Activated CD4-positive, alpha-beta memory T cell treated with anti-CD3 and anti-CD28 coated beads for 36 hours (primary cell): ENCODE results near the gene KRT4. TPM values are rescaled to one million over a fixed set of nuclear protein-coding genes. Genes with fewer than 3 reads are reported as not detected.

Source experiments
- total RNA-seq, 2 experiments: library from RNA; stranded (reverse); gene quantifications; one replicate each; pipeline ENCODE4 v1.2.3, GENCODE V29; 2021

KRT4 gene
- total RNA-seq, 2 experiments from 2014 or later: not detected

Other genes with a start within 250 kb of the KRT4 start
- not detected for gene KRT74, start 240.3 kb downstream of the KRT4 start, total RNA-seq
- gene KRT72, start 212.7 kb downstream of the KRT4 start, total RNA-seq: under 1 TPM in 1 of 2 experiments, not detected in 1; 0.17 TPM
- gene KRT73, start 195.6 kb downstream of the KRT4 start, total RNA-seq: under 1 TPM in 1 of 2 experiments, not detected in 1; 0.19 TPM
- gene KRT2, start 161.9 kb downstream of the KRT4 start, total RNA-seq: not detected
- not detected for gene KRT1, start 133.7 kb downstream of the KRT4 start, total RNA-seq
- not detected for gene KRT77, start 110.6 kb downstream of the KRT4 start, total RNA-seq
- not detected for gene KRT76, start 36.8 kb downstream of the KRT4 start, total RNA-seq
- not detected for gene KRT3, start 18.0 kb downstream of the KRT4 start, total RNA-seq
- gene KRT79, start 20.2 kb upstream of the KRT4 start, total RNA-seq: not detected
- gene KRT78, start 34.9 kb upstream of the KRT4 start, total RNA-seq: not detected
- under 1 TPM; 0.51 to 0.67 TPM for gene KRT8, start 91.0 kb upstream of the KRT4 start, total RNA-seq
- gene KRT18, start 135.0 kb upstream of the KRT4 start, total RNA-seq: 1 to 10 TPM; 4.9 to 5.6 TPM
- 100 to 1,000 TPM; 686 to 718 TPM for gene EIF4B, start 192.3 kb upstream of the KRT4 start, total RNA-seq
- gene TNS2, start 235.9 kb upstream of the KRT4 start, total RNA-seq: 1 to 10 TPM; 1.8 to 2.4 TPM